Stimulated activated CD8-positive, alpha-beta memory T cell treated with anti-CD3 and anti-CD28 coated beads, Interleukin-12 subunit alpha, Interleukin-12 subunit beta, amount 100 ng/mL, for 4 hours (primary cell): Measurements from ENCODE around the gene NAA50.
A peak's percentile ranks its signal among the peaks of the same experiment; 100 is the strongest.

Experiments used
- DNase-seq: peaks from one replicate; pipeline ENCODE4 v3.0.0-alpha.2; 2020; ENCODE audit warnings: low read depth

Gene NAA50

GRCh38 chr3:113741620-113742019, 4.4 kb downstream of the NAA50 start:
- DNase-seq = no peak

- DNase-seq = no peak
Measured at GRCh38 chr3:113741086-113741485, 5.0 kb downstream of the NAA50 start.

GRCh38 chr3:113736548-113737089, 9.4 kb downstream of the NAA50 start:
- no peak for DNase-seq

GRCh38 chr3:113731694-113732093, 14.4 kb downstream of the NAA50 start:
- no peak for DNase-seq

GRCh38 chr3:113730550-113730949, 15.5 kb downstream of the NAA50 start:
- no peak for DNase-seq

GRCh38 chr3:113728661-113729060, 17.4 kb downstream of the NAA50 start:
- no peak for DNase-seq

- DNase-seq = no peak
Measured at GRCh38 chr3:113721636-113722035, 24.4 kb downstream of the NAA50 start.

GRCh38 chr3:113719758-113720157, 26.3 kb downstream of the NAA50 start:
- DNase-seq = no peak

GRCh38 chr3:113719294-113719693, 26.8 kb downstream of the NAA50 start:
- no peak for DNase-seq

GRCh38 chr3:113717818-113718217, 28.2 kb downstream of the NAA50 start:
- DNase-seq = no peak

- DNase-seq = no peak
Measured at GRCh38 chr3:113717308-113717707, 28.7 kb downstream of the NAA50 start.

GRCh38 chr3:113714702-113715101, 31.3 kb downstream of the NAA50 start:
- DNase-seq = no peak

- no peak for DNase-seq
Measured at GRCh38 chr3:113712129-113712528, 33.9 kb downstream of the NAA50 start.

GRCh38 chr3:113707835-113708234, 38.2 kb downstream of the NAA50 start:
- DNase-seq = no peak

- no peak for DNase-seq
Measured at GRCh38 chr3:113698956-113699355, 47.1 kb downstream of the NAA50 start.

GRCh38 chr3:113698213-113698742, 47.8 kb downstream of the NAA50 start:
- DNase-seq = no peak

- DNase-seq = no peak
Measured at GRCh38 chr3:113697500-113698090, 48.5 kb downstream of the NAA50 start.

GRCh38 chr3:113696658-113697499, 49.2 kb downstream of the NAA50 start:
- peak; percentile 97 for DNase-seq

GRCh38 chr3:113695786-113696645, 50.0 kb downstream of the NAA50 start, which contains the start of gene USF3:
USF3 (minus strand) TSS chr3:113696642; CDS start chr3:113674878, 21,764 bp downstream.
- peak; percentile 78 for DNase-seq

- no peak for DNase-seq
Measured at GRCh38 chr3:113695431-113695785, 50.6 kb downstream of the NAA50 start.

- DNase-seq = no peak
Measured at GRCh38 chr3:113690482-113690881, 55.6 kb downstream of the NAA50 start.
